GM19397 (cell line): ENCODE measurements around the gene ZNF827.
A peak's percentile ranks its signal among the peaks of the same experiment; 100 is the strongest.

Experiments used
- ATAC-seq: cut with Tn5 transposase; IDR thresholded peaks from one replicate; pipeline ENCODE4 v1.9.1; 2021; ENCODE audit warnings: mild to moderate bottlenecking, moderate library complexity; ENCODE audit not compliant: unreplicated experiment

The ZNF827 gene

DNA sequence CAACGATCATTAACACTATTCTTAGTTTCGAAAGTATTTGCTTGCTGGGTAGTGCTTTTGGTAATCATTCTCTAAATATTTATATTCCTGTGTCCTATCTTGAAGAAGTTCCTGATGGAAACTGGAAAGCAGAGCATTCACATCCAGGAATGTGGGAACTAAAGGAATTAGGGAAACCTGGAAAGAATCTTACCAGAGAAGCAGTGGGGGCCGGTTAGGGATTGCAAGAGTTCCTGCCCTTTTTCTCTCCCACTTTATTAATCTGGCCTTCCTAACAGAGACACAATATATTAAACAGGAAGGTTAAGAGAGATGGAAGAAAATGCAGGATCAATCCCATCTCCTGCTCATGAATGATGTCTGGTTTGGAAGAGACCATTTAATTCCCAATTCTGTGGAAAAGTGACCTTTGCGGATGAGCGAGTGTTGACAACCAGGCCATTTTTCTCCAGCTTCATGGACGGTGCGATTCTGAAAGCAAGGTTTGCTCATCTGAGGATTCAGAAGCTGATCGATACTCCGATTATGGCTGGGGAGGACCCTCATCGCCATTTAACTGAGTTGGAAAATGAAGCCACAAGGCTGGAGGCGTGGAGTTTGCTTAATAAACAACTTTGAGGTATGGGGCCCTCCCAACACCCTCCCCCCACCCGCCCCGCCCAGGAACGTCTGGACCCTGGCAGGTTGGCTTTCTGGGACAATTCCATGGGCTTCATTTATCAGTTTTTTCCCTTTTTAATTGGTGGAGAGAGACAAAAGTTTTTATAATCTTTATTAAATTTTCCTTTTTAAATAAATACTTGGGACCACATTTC is 206.4 kb downstream of the ZNF827 start:
- ATAC-seq: no peak

DNA sequence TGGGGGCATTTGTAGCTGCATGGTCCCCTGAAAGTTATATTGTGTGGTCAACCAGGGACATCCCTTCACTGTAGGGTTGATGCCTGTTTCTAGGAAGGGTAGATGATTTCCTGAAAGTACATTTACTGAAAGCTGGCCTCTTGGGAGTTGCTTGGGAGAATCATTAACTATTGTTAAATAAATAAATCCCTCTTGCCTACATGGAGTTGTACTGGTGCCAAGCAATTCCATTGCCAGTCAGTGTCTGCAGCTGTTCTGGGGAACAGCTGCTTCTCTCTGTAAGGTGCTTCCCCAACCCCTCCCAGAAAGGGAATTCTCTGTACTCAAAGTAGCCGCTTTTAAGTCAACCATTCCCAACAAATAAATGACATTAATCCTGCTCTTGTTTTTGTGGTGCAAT is 207.6 kb downstream of the ZNF827 start:
- no peak for ATAC-seq

DNA sequence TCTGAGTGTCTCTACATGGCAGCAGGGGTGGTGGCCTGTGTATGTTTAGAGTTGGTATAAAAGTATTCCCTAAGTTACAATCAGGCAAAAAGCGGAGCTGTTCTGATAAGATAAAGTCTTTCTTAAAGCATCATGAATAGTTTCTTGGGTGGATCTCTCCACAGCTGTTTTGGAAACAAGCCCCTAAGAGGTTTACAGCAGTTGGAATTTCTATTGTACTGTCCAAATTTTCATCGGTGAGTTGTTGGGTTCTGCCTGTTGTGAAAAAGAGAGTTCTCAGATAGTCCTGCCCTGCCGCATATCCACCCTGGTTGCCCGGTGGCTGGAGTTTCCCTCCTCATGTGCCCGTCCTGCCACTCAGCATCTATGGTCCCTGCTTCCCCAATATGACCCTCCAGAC is 208.6 kb downstream of the ZNF827 start:
- ATAC-seq: no peak

DNA sequence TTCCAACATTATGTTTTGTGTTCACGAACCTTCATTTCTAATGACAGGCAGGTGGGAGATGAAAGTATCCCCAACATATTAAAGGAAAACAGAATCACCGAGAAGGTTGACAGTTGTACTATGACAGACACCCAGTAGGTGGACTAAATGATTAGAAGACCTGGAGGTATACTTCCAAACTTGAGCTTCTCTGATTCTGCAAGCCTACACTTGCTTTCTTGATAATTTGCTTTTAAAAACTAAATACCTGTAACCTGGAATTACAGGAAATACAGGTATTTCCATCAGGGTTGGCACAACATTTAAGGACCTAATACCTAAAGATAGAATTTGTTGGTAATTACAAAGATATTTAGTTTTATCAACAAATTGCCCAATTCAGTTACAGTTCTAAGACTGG is 215.3 kb downstream of the ZNF827 start:
- ATAC-seq: no peak

DNA sequence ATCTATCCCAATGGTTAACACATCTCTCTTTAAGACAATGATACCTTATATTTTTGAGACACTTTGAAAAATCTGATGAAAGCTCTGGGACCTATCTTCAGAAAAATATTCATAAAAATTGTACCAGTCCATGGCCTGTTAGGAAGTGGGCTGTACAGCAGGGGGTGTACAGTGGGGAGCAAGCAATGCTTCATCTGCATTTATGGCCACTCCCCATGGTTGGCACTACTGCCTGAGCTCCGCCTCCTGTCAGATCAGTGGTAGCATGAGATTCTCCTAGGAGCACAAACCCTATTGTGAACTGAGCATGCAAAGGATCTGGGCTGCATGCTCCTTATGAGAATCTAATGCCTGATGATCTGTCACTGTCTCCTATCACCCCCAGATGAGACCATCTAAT is 216.1 kb downstream of the ZNF827 start:
- no peak for ATAC-seq

DNA sequence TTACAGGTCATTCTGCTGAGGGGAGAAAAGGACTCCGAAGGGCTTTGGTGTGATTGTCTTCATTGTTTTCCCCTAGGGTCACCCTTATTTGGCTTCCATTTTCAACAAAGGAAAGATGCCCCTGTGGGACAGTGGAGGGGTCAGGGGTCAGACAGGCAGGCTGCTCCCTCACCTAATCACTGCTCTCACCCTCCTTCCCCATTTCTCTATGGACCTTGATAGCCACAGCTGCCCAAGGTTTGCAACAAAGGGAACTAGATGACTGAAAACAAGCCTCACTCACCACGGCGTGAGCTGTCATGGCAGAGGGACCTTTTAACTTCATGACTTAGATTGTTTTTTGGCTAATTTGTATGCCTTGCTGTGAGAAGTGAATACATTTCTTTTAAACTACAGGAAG is 218.0 kb downstream of the ZNF827 start:
- ATAC-seq: peak; percentile 37

DNA sequence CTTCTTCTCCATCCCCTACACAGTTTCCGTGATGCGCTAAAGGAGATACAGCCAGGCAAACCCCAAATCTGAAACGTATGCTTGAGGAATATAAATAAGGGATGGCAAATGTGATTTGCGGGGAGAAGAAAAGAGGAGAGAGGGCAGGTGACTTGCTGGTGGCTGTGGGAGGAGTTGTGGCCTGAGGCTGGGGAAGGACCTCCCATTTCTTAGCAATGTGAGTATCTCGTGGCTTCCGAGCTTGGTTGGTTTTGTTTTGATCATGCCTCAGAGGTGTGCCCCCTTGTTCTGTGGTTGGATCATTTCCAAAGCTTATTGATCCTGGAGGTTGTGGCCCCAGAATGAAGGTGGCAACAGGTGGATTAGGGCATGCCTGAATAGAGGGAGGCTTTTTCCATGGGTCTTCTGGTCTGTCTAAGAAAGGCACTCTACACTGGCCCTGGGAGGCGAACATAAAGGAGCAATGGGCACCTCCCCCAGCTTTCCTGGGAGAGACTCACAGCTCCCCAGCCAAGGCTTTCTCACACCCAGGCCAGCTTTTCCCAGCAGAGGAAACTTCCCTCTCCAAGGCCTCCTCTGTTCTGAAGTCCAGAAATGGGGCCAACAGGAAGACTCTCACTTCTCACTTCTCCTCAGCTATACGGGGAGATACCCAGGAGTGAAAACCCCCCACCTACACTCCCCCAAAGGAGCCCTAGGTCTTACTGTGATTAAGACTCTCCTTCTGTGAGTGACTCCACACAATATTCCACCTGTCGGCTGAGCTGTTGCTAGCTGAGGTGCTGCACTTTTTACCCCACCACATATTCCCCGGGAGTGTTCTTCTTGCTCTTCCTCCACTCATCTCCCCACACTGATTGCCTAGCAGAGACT is 218.6 kb downstream of the ZNF827 start:
- ATAC-seq: peak; percentile 68

DNA sequence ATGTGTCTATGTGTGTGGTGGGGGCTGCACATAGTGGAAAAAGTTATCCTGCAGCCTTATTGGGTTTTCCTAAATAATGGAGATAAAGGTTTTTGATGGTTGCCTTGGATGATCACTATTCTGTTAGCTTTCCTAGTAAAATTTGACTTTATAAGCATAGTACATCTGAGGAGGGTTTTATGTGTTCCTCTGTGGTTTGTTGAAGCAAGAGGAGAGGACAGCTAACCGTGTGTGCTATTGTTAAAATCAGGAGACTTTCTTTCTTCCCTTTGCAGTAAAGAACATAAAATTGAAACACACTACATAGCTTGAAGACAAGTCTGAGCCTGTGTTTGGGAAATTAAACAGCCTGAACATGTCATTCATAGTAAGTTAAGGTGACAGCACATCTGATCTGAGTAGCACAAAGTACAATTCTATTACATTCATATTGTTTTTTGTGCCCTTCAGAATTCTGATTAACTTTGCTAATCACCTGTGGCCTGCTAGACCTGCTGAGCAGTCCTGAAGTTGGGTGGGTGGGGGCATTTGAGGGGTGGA is 221.9 kb downstream of the ZNF827 start:
- no peak for ATAC-seq

DNA sequence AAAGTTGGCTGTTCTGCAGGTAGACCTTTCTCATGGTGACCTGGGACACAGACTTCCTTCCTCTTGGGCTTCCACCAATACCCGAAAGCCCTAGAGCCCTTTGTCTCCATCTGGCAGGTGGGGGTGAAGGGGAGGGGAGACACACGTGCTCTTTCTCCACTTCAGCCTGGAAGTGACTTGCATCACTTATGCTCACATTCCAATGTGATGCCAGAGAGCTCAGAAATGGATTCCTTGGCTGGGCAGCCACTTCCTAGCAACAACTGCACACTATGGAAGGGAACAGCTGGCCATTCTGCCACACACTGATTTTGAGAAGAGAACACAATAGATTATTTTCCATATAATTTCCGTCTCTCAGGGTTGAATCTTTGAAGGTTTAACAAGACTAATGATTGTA is 222.4 kb downstream of the ZNF827 start:
- no peak for ATAC-seq

DNA sequence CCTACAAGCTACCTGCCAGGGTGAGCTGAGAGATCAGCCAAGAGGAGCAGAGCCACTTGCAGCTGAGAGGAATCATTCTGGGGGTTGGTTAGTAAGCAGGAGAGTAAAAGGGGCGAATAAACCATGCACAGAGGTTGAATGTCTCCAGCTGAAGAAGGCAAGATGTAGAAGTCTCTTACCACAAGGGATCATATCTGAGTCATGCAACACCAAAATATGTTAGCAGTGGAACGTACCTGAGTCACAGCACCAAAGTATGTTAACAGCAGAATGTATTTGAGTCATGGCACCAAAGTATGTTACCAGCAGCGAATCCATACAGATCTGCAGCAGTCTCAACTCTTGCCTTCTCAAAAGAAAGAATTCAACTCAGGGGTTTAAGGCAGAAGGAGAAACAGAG is 228.8 kb downstream of the ZNF827 start:
- ATAC-seq: no peak

DNA sequence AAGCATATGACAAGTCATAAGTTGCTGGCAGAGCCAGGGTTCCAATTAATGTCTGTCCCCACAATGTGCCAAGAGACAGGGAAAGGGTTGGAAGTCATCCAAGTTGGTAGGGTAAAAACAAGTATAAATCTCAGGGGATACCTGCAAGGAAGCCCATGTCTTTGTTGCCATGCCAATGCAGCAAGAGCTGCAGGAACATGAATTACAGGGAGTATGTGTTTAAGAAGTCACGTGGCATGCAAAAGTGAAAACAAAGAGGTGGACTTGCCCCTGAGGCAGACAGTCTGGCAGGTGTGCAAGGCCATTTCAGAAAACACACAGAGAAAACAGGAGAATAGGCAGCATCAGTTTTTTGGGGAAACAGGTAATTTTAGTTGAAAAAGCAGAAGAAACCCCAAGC is 229.3 kb downstream of the ZNF827 start:
- ATAC-seq: no peak
